Panc1 (cell line): ENCODE results near the gene PIGC. TPM values are rescaled to one million over a fixed set of nuclear protein-coding genes. Genes with fewer than 3 reads are reported as not detected.

ENCODE experiments used
- ATAC-seq: fragments of 200-7000 bp; cut with Tn5 transposase; 2 replicates; pipeline ENCODE4 v1.9.1; 2020; ENCODE audit warnings: mild to moderate bottlenecking, moderate library complexity
- BruUV-seq: library from RNA; stranded (reverse); fragments of 400-500 nt; replicated peaks from 2 replicates; lab custom pipeline; 2021; lab: Mats Ljungman, UMichigan
- CTCF ChIA-PET: fragments of 300-600 bp; sonication (Branson Sonifier 250); formaldehyde crosslinking; loops from one replicate; lab custom pipeline; 2022; ENCODE audit warnings: antibody characterized with exemption; lab: Charles Lee
- POLR2A ChIA-PET: fragments of 300-600 bp; sonication (Branson Sonifier 250); formaldehyde crosslinking; loops from one replicate; lab custom pipeline; 2022; ENCODE audit warnings: antibody characterized with exemption; lab: Charles Lee
- DNase-seq: peaks from one replicate; pipeline ENCODE4 v3.0.0-alpha.2; 2010; ENCODE audit warnings: low read depth, low spot score
- H3K27ac ChIP-seq: 2 replicates; pipeline ENCODE4 v1.5.1; 2011; ENCODE audit warnings: mild to moderate bottlenecking, low read length, inconsistent platforms
- H3K27me3 ChIP-seq: fragments of 200-500 bp; sonication (Bioruptor generic); 2 replicates; pipeline ENCODE4 v1.6.0; 2014; ENCODE audit warnings: low read length, inconsistent platforms; ENCODE audit not compliant: control insufficient read depth, insufficient read depth
- H3K36me3 ChIP-seq: fragments of 200-500 bp; sonication (Bioruptor generic); 2 replicates; pipeline ENCODE4 v1.5.1; 2014; ENCODE audit warnings: inconsistent platforms, mild to moderate bottlenecking, low read length, moderate library complexity; ENCODE audit not compliant: control insufficient read depth, insufficient read depth
- H3K4me1 ChIP-seq: 2 replicates; pipeline ENCODE4 v1.5.1; 2011; ENCODE audit warnings: inconsistent platforms, mild to moderate bottlenecking, low read length, moderate library complexity; ENCODE audit not compliant: control insufficient read depth, insufficient read depth
- H3K4me3 ChIP-seq, 2 experiments: 2 replicates each; pipeline ENCODE4 v1.5.1; 2011 to 2012; ENCODE audit warnings: low read depth in 2 of 2, low read length in 2 of 2, mild to moderate bottlenecking in 2 of 2, inconsistent platforms in 1 of 2, moderate library complexity in 1 of 2
- H3K9me3 ChIP-seq: fragments of 200-500 bp; sonication (Bioruptor generic); 2 replicates; pipeline ENCODE4 v1.5.1; 2014; ENCODE audit warnings: low read depth, mild to moderate bottlenecking, inconsistent platforms, low read length, moderate library complexity; ENCODE audit not compliant: control insufficient read depth, insufficient read depth
- CTCF ChIP-seq: fragments of 450-650 bp; IDR thresholded peaks from 2 replicates; pipeline ENCODE4 v1.5.1; 2017; ENCODE audit warnings: mild to moderate bottlenecking
- POLR2AphosphoS5 ChIP-seq: IDR thresholded peaks from 2 replicates; pipeline ENCODE4 v1.6.1; 2012; ENCODE audit warnings: mild to moderate bottlenecking, low read depth, low read length, moderate library complexity
- REST ChIP-seq, 2 experiments: IDR thresholded peaks; 2 replicates each; pipeline ENCODE4 v1.6.1; 2011 to 2012; ENCODE audit warnings: low read depth in 2 of 2, control low read depth in 1 of 2, low read length in 1 of 2, mild to moderate bottlenecking in 1 of 2, moderate library complexity in 1 of 2; ENCODE audit not compliant: insufficient read depth in 1 of 2
- SIN3A ChIP-seq: IDR thresholded peaks from 2 replicates; pipeline ENCODE4 v1.6.1; 2012; ENCODE audit warnings: low read depth, mild to moderate bottlenecking, low read length, moderate library complexity, borderline replicate concordance; ENCODE audit not compliant: insufficient read depth
- TCF7L2 ChIP-seq: IDR thresholded peaks from 2 replicates; pipeline ENCODE4 v1.6.1; 2011; ENCODE audit warnings: mild to moderate bottlenecking, low read depth, low read length, inconsistent platforms
- in situ Hi-C: cut with HindIII; loops from 2 replicates; pipeline ENCODE4 v1.10.0; 2016; ENCODE audit warnings: low sequenced_read_pairs, low pct_unique_long_range_greater_than_20kb
- intact Hi-C: fragments of 100-400 bp; cut with micrococcal nuclease; formaldehyde crosslinking; loops from one replicate; pipeline ENCODE4 v1.10.0; 2022; ENCODE audit not compliant: unreplicated experiment
- total RNA-seq: library from RNA; stranded (reverse); gene quantifications from one replicate; pipeline ENCODE4 v1.2.1, GENCODE V29; 2021; ENCODE audit not compliant: unreplicated experiment

PIGC gene
- total RNA-seq, 1 experiment from 2014 or later = 23.6 TPM

DNA sequence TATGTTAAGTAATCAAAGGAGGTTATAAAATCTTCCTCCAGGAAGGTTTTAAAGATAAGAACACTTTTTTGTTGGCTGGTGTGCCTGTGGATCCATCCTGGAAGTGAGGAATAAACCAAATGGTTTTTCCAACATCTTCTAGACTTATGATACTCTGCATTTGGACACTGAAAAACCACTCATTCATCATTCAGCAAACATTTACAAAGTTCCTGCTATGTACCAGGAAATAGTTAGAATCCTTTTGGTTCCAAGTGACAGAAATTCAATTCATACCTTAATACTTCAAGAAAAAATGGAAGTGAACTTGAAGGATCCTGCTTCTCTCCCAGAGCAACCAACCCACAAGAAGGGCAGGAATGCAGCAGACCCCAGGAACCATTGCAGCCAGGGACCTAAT, 39.6 kb upstream of the PIGC start:
- in situ Hi-C loops = no loop called here
- no peak overlapping the region for H3K4me3 ChIP-seq
- H3K36me3 ChIP-seq = no peaks in the 10 kb centered on the region; the same call in 1 of the 2 replicates
- no peak for TF ChIP-seq POLR2AphosphoS5
- no peak for TF ChIP-seq REST (IDR thresholded peaks at IDR 0.05; ENCODE audit: insufficient read depth in 1 of 2, low read depth in 2 of 2, low read length in 1 of 2)
- TF ChIP-seq SIN3A = no peak
- TF ChIP-seq CTCF = no peak
- no peak for TF ChIP-seq TCF7L2
- peaks cover 21% of the 10 kb centered on the region for H3K27me3 ChIP-seq
- no peak for ATAC-seq
- no peak overlapping the region for H3K27ac ChIP-seq
- intact Hi-C loops = no loop called here
- DNase-seq = no peak
- no peaks in the 10 kb centered on the region for H3K9me3 ChIP-seq
- no TSS peak for BruUV-seq
- no peaks in the 10 kb centered on the region for H3K4me1 ChIP-seq
- ChIA-PET CTCF (no interaction called here), POLR2A (no interaction called here)

GRCh38 chr1:172482044-172482443, 38.2 kb upstream of the PIGC start:
- ChIA-PET POLR2A (no interaction called here), CTCF (no interaction called here)
- H3K9me3 ChIP-seq = no peaks in the 10 kb centered on the region
- H3K4me1 ChIP-seq = no peaks in the 10 kb centered on the region
- no peak overlapping the region for H3K4me3 ChIP-seq
- BruUV-seq = no TSS peak
- H3K27me3 ChIP-seq = peaks cover 21% of the 10 kb centered on the region
- no peak for DNase-seq
- H3K36me3 ChIP-seq = no peaks in the 10 kb centered on the region; the same call in 1 of the 2 replicates
- no peak for TF ChIP-seq TCF7L2
- no peak for ATAC-seq
- in situ Hi-C loops (no loop called here), intact Hi-C loops (no loop called here)
- H3K27ac ChIP-seq = no peak overlapping the region

DNA sequence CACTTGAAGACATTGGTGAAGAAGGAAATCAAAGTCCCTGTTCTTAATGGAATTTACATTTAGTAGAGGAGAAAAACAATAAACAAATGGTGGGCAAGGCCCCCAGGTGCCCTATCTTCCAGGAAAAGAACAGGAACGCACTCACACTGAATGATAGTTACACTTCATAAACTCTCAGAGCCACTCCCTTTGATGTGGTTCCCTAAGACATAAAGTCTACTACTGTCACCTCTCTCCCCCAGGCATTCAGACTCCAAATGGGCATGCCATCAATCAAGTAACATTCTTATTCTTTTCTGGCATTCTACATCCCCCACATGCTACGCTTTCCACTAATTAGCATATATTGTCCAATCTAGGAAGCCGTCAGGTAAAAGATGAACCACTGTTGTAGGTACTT, 36.6 kb upstream of the PIGC start:
- Histone ChIP-seq H3K27me3 (peaks cover 7% of the 10 kb centered on the region), H3K36me3 (no peaks in the 10 kb centered on the region), H3K4me1 (no peaks in the 10 kb centered on the region), H3K4me3 (no peak overlapping the region), H3K27ac (no peak overlapping the region), H3K9me3 (no peaks in the 10 kb centered on the region)
- ATAC-seq (no peak), DNase-seq (no peak)
- CTCF ChIA-PET = no interaction called here
- BruUV-seq = no TSS peak
- in situ Hi-C loops = no loop called here
- intact Hi-C loops = no loop called here
- TF ChIP-seq REST (IDR thresholded peaks at IDR 0.05; ENCODE audit: insufficient read depth in 1 of 2, low read depth in 2 of 2, low read length in 1 of 2) (no peak), CTCF (no peak), SIN3A (no peak), TCF7L2 (no peak), POLR2AphosphoS5 (no peak)
- POLR2A ChIA-PET = no interaction called here
